Pancreas (tissue), 10 donors: ENCODE results near the gene ARHGDIB. TPM values are rescaled to one million over a fixed set of nuclear protein-coding genes. Genes with fewer than 3 reads are reported as not detected.

ENCODE experiments used
- ATAC-seq, 4 donors: fragments of 200-7000 bp; cut with Tn5 transposase; one replicate each; pipeline versions ENCODE4 v1.8.0 to v1.9.1; 2020; ENCODE audit warnings: mild to moderate bottlenecking in 4 of 4, moderate library complexity in 4 of 4
- DNase-seq, 6 donors: peaks; one replicate each; pipeline ENCODE4 v3.0.0-alpha.2; 2020
- FAIRE-seq: peaks from 2 replicates; lab custom pipeline; 2012; peaks lifted over from hg19 to GRCh38; lab: Jason Lieb, UNC
- H3K27ac ChIP-seq, 4 donors: fragments of 200-600 bp; sonication (generic); 1 replicate in 3 of 4; 2 replicates in 1 of 4; pipeline versions ENCODE4 v1.5.0 to v1.8.0; 2020
- H3K27me3 ChIP-seq, 4 donors: fragments of 200-600 bp; one replicate each; pipeline ENCODE4 v1.8.0; 2021
- H3K36me3 ChIP-seq, 3 donors: fragments of 200-600 bp; sonication (generic) in 1 of 3; one replicate each; pipeline versions ENCODE4 v1.5.0 to v1.8.0; 2020 to 2021
- H3K4me1 ChIP-seq, 3 donors: fragments of 200-600 bp; one replicate each; pipeline ENCODE4 v1.8.0; 2021
- H3K4me3 ChIP-seq, 4 donors: fragments of 200-600 bp; sonication (generic) in 2 of 4; one replicate each; pipeline versions ENCODE4 v1.5.0 to v1.8.0; 2020 to 2021
- H3K9me3 ChIP-seq, 4 donors: fragments of 200-600 bp; one replicate each; pipeline ENCODE4 v1.8.0; 2021
- WGBS, 2 donors: extraction: QIAGEN DNeasy Blood & Tissue Kit; methylation state at CpG; one replicate each; pipeline ENCODE4 v1.1.7; 2013; 5-methylcytosine and 5-hydroxymethylcytosine counted together
- intact Hi-C, 3 donors: fragments of 100-400 bp; cut with DNase I; formaldehyde crosslinking; loops; one replicate each; pipeline versions ENCODE4 v1.11.1 to v1.14.2; 2022
- polyA plus RNA-seq, 2 donors: library from polyadenylated mRNA; stranded (reverse); fragments of 200-250 nt; gene quantifications; one replicate each; pipeline ENCODE4 v1.2.3, GENCODE V29; 2013
- total RNA-seq, 6 donors: library from RNA; stranded (reverse); fragmentation: NEBNext Ultra II Directional in 4 of 6; extraction: Animal tissue kit (Norgen Biotek cat#: 25700) in 4 of 6; gene quantifications; one replicate each; pipeline versions ENCODE4 v1.2.1 to v1.2.4, GENCODE V29; 2021 to 2023
- TF ChIP-seq, protein P1 (sequence below), 4 donors: fragments of 200-600 bp; sonication (generic) in 3 of 4; IDR thresholded peaks; one replicate each; pipeline versions ENCODE4 v1.5.0 to v1.8.0; 2021; ENCODE audit warnings: antibody characterized with exemption in 4 of 4
- donor health status: healthy with polysubstance abuse.
- donor health status: DM: no; HTN: no; CAD: no; lungs with moderate emphysema.
- donor health status: DM: no; HTN: no; CAD: no.
- donor health status: control.
- donor health status: control.
- donor health status: Bipolar disorder and iron deficiency.
- donor health status: DM: yes; HTN: yes; CAD: no.
- donor health status: DM: no; HTN: no; CAD: no.
- donor health status: DM: no; HTN: no; CAD: no.
- donor health status: DM: yes; HTN: yes; CAD: no.

The ARHGDIB gene
- total and polyA plus RNA-seq, 8 donors = 5.8 to 54.8 (median 23.4) TPM

DNA sequence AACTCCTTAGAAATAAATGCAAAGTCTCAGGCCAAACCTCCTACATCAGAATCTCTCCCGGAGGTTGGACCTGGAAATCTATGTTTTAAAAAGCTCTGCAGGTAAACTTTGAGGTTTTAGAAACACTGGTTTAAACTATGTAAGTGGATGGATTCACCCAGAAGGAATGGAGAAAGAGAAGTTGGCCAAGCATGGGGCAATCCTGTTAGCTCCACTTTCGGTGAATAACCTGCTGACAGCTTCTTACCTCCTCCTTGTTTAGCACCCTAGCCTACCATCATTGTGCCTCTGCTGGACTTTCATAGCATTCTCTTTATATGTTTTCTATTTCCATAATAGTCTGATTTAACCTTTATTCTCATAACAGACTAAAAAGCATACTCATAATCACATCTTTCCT, 3.0 kb upstream of the ARHGDIB start:
- 79 to 81% methylated on average over 2 of the region's 2 CpGs for WGBS, 2 donors
- DNase-seq (no peak), FAIRE-seq (no peak), ATAC-seq (no peak)
- peaks cover 0 to 4% (median 0%) of the 10 kb centered on the region in 3 donors for H3K4me1 ChIP-seq
- no peaks in the 10 kb centered on the region for H3K9me3 ChIP-seq
- TF ChIP-seq, protein P1, sequence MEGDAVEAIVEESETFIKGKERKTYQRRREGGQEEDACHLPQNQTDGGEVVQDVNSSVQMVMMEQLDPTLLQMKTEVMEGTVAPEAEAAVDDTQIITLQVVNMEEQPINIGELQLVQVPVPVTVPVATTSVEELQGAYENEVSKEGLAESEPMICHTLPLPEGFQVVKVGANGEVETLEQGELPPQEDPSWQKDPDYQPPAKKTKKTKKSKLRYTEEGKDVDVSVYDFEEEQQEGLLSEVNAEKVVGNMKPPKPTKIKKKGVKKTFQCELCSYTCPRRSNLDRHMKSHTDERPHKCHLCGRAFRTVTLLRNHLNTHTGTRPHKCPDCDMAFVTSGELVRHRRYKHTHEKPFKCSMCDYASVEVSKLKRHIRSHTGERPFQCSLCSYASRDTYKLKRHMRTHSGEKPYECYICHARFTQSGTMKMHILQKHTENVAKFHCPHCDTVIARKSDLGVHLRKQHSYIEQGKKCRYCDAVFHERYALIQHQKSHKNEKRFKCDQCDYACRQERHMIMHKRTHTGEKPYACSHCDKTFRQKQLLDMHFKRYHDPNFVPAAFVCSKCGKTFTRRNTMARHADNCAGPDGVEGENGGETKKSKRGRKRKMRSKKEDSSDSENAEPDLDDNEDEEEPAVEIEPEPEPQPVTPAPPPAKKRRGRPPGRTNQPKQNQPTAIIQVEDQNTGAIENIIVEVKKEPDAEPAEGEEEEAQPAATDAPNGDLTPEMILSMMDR (IDR thresholded peaks at IDR 0.05) = no peak
- H3K36me3 ChIP-seq = no peaks in the 10 kb centered on the region
- H3K27ac ChIP-seq = no peak overlapping the region
- intact Hi-C loops = no loop called here
- H3K4me3 ChIP-seq = no peak overlapping the region
- H3K27me3 ChIP-seq = no peaks in the 10 kb centered on the region

DNA sequence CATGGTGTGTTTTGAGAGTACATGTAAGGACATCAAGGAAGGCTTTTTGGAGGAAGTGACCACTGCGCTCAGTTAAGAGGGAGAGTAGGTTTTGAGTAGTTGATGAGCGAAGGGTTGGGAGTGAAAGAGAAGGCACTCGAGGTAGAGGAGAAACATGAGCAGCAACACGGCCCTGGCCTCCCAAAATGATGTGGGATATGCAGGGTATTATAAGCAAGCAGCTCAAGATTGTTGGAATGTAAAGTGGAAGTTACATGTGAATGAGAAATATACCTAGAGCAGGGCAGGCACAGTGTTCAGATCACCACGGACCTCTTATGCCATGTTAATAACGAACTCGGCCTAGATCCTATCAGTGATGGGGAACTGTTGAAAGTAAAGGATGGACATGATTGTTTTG, 2.1 kb upstream of the ARHGDIB start:
- DNase-seq = no peak
- no peak for ATAC-seq
- Histone ChIP-seq H3K36me3 (no peaks in the 10 kb centered on the region), H3K4me3 (no peak overlapping the region), H3K9me3 (no peaks in the 10 kb centered on the region), H3K4me1 (peaks cover 0 to 4% (median 0%) of the 10 kb centered on the region in 3 donors), H3K27me3 (no peaks in the 10 kb centered on the region), H3K27ac (no peak overlapping the region)
- WGBS, 2 donors = 91 to 93% methylated on average over 7 of the region's 7 CpGs
- no peak for FAIRE-seq
- TF ChIP-seq, protein P1 (IDR thresholded peaks at IDR 0.05) = no peak
- intact Hi-C loops = no loop called here

DNA sequence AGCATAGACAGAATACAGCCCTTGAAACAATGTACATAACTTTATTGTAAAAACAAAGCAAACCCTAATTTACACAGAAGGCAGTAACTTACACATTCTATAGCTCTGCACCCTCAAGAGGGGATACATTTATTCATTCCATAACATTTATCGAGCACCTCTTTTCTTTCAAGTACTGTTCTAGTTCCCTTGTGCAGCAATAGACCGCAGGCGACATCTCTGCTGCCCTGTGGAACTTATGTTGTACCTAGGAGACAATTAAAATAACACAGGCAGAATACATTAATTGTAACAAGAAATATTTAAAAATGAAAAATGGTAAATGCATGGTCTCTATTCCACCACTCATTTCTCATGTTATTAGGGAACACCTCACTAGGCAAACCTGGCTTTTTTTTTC, 1.4 kb upstream of the ARHGDIB start:
- no peaks in the 10 kb centered on the region for H3K9me3 ChIP-seq
- intact Hi-C loops = no loop called here
- H3K4me1 ChIP-seq = peaks cover 0 to 4% (median 0%) of the 10 kb centered on the region in 3 donors
- no peak overlapping the region for H3K27ac ChIP-seq
- FAIRE-seq = no peak
- no peaks in the 10 kb centered on the region for H3K36me3 ChIP-seq
- no peak for ATAC-seq
- TF ChIP-seq, protein P1 (IDR thresholded peaks at IDR 0.05) = no peak
- 94 to 96% methylated on average over 3 of the region's 3 CpGs for WGBS, 2 donors
- no peaks in the 10 kb centered on the region for H3K27me3 ChIP-seq
- DNase-seq = no peak
- no peak overlapping the region for H3K4me3 ChIP-seq

DNA sequence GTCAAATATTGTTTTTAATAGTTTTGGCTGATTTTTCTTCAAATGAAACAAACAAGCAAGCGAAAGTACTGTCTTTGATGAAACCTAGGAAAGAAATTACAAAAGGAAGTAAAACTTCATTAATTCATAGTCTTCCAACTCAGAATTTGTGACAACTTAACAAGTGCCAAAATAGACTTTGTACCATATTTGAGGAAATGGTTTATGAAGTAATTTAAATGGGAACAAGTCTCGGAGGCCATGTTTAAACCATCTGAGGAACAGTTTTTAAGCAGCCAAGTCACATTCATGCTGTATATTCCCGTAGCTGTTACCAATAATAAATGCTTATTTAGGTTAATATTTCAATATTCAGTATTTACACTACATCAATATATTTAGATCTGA, 745 bp upstream of the ARHGDIB start:
- DNase-seq (no peak), ATAC-seq (no peak), FAIRE-seq (no peak)
- TF ChIP-seq, protein P1 (IDR thresholded peaks at IDR 0.05) = no peak
- Histone ChIP-seq H3K27ac (peak overlapping the region in 2 of 4 donors; percentile 45 to 67), H3K9me3 (no peaks in the 10 kb centered on the region), H3K27me3 (no peaks in the 10 kb centered on the region), H3K36me3 (no peaks in the 10 kb centered on the region), H3K4me3 (peak overlapping the region in 1 of 4 donors; percentile 28), H3K4me1 (peaks cover 0 to 4% (median 0%) of the 10 kb centered on the region in 3 donors)
- intact Hi-C loops = no loop called here
- WGBS, 2 donors = 70% methylated on average over 3 of the region's 3 CpGs

DNA sequence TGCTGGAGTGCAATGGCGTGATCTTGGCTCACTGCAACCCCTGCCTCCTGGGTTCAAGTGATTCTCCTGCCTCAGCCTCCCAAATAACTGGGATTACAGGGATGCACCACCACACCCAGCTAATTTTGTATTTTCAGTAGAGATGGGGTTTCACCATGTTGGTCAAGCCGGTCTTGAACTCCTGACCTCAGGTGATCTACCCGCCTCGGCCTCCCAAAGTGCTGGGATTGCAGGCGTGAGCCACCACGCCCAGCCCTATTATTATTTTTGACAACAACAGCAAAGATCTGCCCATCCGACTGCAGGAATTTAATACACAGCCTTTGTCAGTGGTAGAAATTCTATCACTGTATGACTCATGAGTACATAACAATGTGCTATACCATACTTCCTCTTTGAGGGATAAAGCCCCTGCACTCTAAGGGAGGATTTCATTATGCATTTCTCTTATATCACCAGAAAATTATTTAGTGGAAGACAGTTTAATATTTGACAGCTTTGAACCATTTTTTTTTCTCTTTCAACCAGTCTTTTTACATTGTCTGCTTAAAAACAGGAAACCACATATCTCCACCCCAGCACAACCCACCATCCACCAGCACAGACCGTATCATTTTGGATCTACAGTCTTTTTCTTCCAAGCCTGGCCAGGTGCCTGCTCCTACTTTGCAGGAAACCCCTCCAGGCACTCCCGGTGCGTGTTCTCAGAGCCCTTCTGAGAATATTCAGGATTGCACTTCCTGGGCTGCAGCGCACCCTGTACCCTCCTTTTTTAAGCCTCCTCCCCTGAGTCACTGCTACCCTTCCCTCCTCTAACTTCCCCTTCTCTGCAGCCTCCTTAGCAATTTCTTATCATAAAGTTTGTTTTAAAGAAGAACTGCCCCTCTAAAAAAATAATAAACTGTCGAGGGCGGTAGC, 594 bp downstream of the ARHGDIB start:
- 62 to 64% methylated on average over 13 of the region's 13 CpGs for WGBS, 2 donors
- Histone ChIP-seq H3K4me1 (peaks cover 0 to 4% (median 0%) of the 10 kb centered on the region in 3 donors), H3K9me3 (no peaks in the 10 kb centered on the region), H3K27ac (peak overlapping the region in 2 of 4 donors; percentile 45 to 67), H3K36me3 (no peaks in the 10 kb centered on the region), H3K27me3 (no peaks in the 10 kb centered on the region), H3K4me3 (peak overlapping the region in 2 of 4 donors; percentile 6 to 28)
- intact Hi-C loops = no loop called here
- ATAC-seq (peak; percentile 35 to 76 (median 63)), DNase-seq (peak in 2 of 6 donors; percentile 16 to 52), FAIRE-seq (no peak)
- TF ChIP-seq, protein P1 (IDR thresholded peaks at IDR 0.05) = no peak
